Right cardiac atrium (tissue), 5 donors: ENCODE results near the gene CPSF2. TPM values are rescaled to one million over a fixed set of nuclear protein-coding genes. Genes with fewer than 3 reads are reported as not detected.

Experiments
- ATAC-seq, 2 donors: fragments of 200-7000 bp; cut with Tn5 transposase; one replicate each; pipeline versions ENCODE4 v1.8.0 to v1.9.1; 2020; ENCODE audit warnings: moderate library complexity in 2 of 2, mild to moderate bottlenecking in 1 of 2
- DNase-seq, 3 donors: peaks; one replicate each; pipeline ENCODE4 v3.0.0-alpha.2; 2020
- H3K27ac ChIP-seq: one replicate; pipeline ENCODE4 v1.5.1; 2013; ENCODE audit warnings: mild to moderate bottlenecking, low read length, control low read depth, moderate library complexity
- H3K27me3 ChIP-seq: one replicate; pipeline ENCODE4 v1.6.1; 2013; ENCODE audit not compliant: control insufficient read depth, insufficient read depth
- H3K4me1 ChIP-seq: one replicate; pipeline ENCODE4 v1.6.1; 2013; ENCODE audit warnings: low read length; ENCODE audit not compliant: control insufficient read depth, insufficient read depth
- H3K4me3 ChIP-seq: one replicate; pipeline ENCODE4 v1.5.1; 2013; ENCODE audit warnings: low read length, control low read depth
- H3K9me3 ChIP-seq: one replicate; pipeline ENCODE4 v1.6.1; 2013; ENCODE audit warnings: low read length; ENCODE audit not compliant: control insufficient read depth
- WGBS: extraction: QIAGEN DNeasy Blood & Tissue Kit; methylation state at CpG from one replicate; pipeline ENCODE4 v1.1.7; 2013; 5-methylcytosine and 5-hydroxymethylcytosine counted together
- intact Hi-C, 4 donors: fragments of 100-400 bp; cut with DNase I; formaldehyde crosslinking; loops; one replicate each; pipeline versions ENCODE4 v1.11.0 to v1.14.0; 2022 to 2023
- polyA plus RNA-seq: library from polyadenylated mRNA; stranded (reverse); fragments of 200-250 nt; gene quantifications from one replicate; pipeline ENCODE4 v1.2.3, GENCODE V29; 2013
- total RNA-seq, 4 donors: library from RNA; stranded (reverse); fragmentation: NEBNext Ultra II Directional; extraction: Animal tissue kit (Norgen Biotek cat#: 25700); gene quantifications; one replicate each; pipeline ENCODE4 v1.2.1, GENCODE V29; 2021
- donor health status: healthy with polysubstance abuse.
- donor health status: DM: no; HTN: yes; CAD: no.
- donor health status: DM: no; HTN: no; CAD: no.
- donor health status: DM: no; HTN: yes; CAD: no; lungs with severe emphysema.
- donor health status: DM: yes; HTN: yes; CAD: no.

Gene CPSF2
- total and polyA plus RNA-seq, 5 donors = 9.3 to 51.1 (median 39.6) TPM

- Histone ChIP-seq H3K4me3 (no peak overlapping the region), H3K4me1 (peaks cover 4% of the 10 kb centered on the region), H3K27ac (no peak overlapping the region), H3K9me3 (no peaks in the 10 kb centered on the region), H3K27me3 (no peaks in the 10 kb centered on the region)
- intact Hi-C loops = no loop called here
- WGBS = 23% methylated on average over 11 of the region's 11 CpGs
- DNase-seq (no peak), ATAC-seq (no peak)
Measured at GRCh38 chr14:92108345-92109254, 13.2 kb upstream of the CPSF2 start.

GRCh38 chr14:92109490-92109889 is 12.3 kb upstream of the CPSF2 start:
- intact Hi-C loops = no loop called here
- 79% methylated on average over 5 of the region's 5 CpGs for WGBS

GRCh38 chr14:92121207-92121669 is 531 bp upstream of the CPSF2 start:
- peak; percentile 58 to 71 for ATAC-seq
- intact Hi-C loops = no loop called here
- Histone ChIP-seq H3K4me3 (peak overlapping the region; percentile 50), H3K9me3 (no peaks in the 10 kb centered on the region), H3K27ac (peak overlapping the region; percentile 96), H3K27me3 (no peaks in the 10 kb centered on the region), H3K4me1 (no peaks in the 10 kb centered on the region)
- peak; percentile 56 to 85 (median 80) for DNase-seq
- WGBS = under 1% methylated on average over 36 of the region's 36 CpGs

More at GRCh38 chr14:92109490-92109889, 12.3 kb upstream of the CPSF2 start:
- Histone ChIP-seq H3K9me3 (no peaks in the 10 kb centered on the region), H3K4me3 (no peak overlapping the region), H3K27ac (no peak overlapping the region), H3K4me1 (peaks cover 2% of the 10 kb centered on the region), H3K27me3 (no peaks in the 10 kb centered on the region)
- no peak for ATAC-seq
- no peak for DNase-seq

DNA sequence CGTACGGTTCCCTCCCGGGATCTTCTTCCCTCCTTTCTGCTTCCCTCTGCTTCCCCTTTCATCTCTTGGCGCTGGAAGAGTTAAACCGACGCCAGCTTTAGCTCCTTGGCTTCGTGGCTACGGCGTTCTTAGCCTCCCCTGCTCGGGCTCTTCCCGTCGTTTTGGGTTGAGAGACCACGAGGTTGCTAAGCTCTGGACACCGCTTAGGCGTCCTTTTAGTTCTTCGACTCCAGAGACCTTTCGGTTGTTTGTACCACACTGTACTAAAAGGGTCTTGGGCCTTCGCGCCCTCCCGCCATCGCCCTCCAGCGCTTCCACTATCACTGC is 545 bp downstream of the CPSF2 start:
- H3K4me1 ChIP-seq = no peaks in the 10 kb centered on the region
- WGBS = 0% methylated on average over 22 of the region's 22 CpGs

DNA sequence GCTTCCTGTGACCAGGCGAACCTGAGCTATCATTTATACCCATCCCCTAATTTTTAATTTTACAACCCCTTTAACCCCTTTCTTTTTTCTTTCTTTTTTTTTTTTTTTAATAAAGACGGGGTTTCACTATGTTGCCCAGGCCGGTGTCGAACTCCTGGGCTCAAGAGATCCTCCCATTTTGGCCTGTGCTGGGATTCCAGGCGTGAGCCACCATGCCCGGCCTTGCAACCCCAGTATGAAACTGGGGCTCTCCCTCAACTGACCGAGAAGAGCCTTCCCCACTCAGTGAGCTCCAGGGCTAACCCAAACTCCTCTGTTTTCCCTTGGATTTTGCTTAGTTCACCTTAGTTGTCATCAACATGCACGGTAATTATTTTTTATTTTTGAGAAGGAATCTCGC is 992 bp downstream of the CPSF2 start:
- no peak for DNase-seq
- H3K27me3 ChIP-seq = no peaks in the 10 kb centered on the region
- intact Hi-C loops = no loop called here
- no peaks in the 10 kb centered on the region for H3K4me1 ChIP-seq
- ATAC-seq = no peak
- 37% methylated on average over 9 of the region's 9 CpGs for WGBS
- peak overlapping the region; percentile 96 for H3K27ac ChIP-seq
- peak overlapping the region; percentile 50 for H3K4me3 ChIP-seq
- no peaks in the 10 kb centered on the region for H3K9me3 ChIP-seq

More for the DNA sequence above, 545 bp downstream of the CPSF2 start:
- intact Hi-C loops = no loop called here
- peak in 1 of 3 donors; percentile 53 for DNase-seq
- no peaks in the 10 kb centered on the region for H3K27me3 ChIP-seq
- ATAC-seq = peak; percentile 35 to 37
- peak overlapping the region; percentile 96 for H3K27ac ChIP-seq
- peak overlapping the region; percentile 50 for H3K4me3 ChIP-seq
- no peaks in the 10 kb centered on the region for H3K9me3 ChIP-seq

DNA sequence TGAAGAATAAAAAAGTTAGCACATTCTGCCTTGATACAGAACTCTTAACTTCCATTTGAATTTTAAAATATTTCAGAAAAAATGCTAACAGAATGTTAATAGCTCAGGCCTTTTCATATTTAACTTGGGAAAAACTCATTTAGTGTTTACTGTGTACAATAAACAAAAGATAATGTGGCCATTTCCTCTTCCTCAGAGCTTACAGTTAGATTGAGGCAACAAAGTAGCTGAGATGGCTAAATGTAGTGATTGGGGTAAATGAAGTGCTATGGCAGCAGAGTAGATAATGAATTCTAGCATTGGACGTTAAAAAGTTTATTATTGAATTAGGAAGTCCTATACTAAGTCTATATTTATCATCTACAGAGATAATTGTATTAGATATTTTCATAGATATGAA is 12.7 kb downstream of the CPSF2 start:
- DNase-seq = no peak
- no peak for ATAC-seq
- H3K9me3 ChIP-seq = no peaks in the 10 kb centered on the region
- no peaks in the 10 kb centered on the region for H3K27me3 ChIP-seq
- H3K27ac ChIP-seq = no peak overlapping the region
- intact Hi-C loops = loop anchor here in 1 of 4 donors (5.0 kb wide), 1 partner anchor 548 kb away; no protein-coding TSS in a partner anchor
- H3K4me3 ChIP-seq = no peak overlapping the region
- 63% methylated on average over 1 of the region's 1 CpG for WGBS
- H3K4me1 ChIP-seq = no peaks in the 10 kb centered on the region

GRCh38 chr14:92135269-92135668 is 13.5 kb downstream of the CPSF2 start:
- WGBS = 40% methylated on average over 1 of the region's 1 CpG
- no peaks in the 10 kb centered on the region for H3K4me1 ChIP-seq
- no peak overlapping the region for H3K4me3 ChIP-seq
- ATAC-seq (no peak), DNase-seq (no peak)
- H3K9me3 ChIP-seq = no peaks in the 10 kb centered on the region
- no peak overlapping the region for H3K27ac ChIP-seq
- H3K27me3 ChIP-seq = no peaks in the 10 kb centered on the region
- intact Hi-C loops = no loop called here

- DNase-seq (no peak), ATAC-seq (no peak)
- Histone ChIP-seq H3K4me1 (no peaks in the 10 kb centered on the region), H3K9me3 (no peaks in the 10 kb centered on the region), H3K27me3 (no peaks in the 10 kb centered on the region), H3K4me3 (no peak overlapping the region), H3K27ac (no peak overlapping the region)
- 56% methylated on average over 4 of the region's 4 CpGs for WGBS
- intact Hi-C loops = no loop called here
Measured at GRCh38 chr14:92143309-92143708, 21.5 kb downstream of the CPSF2 start.

- Histone ChIP-seq H3K9me3 (no peaks in the 10 kb centered on the region), H3K27me3 (no peaks in the 10 kb centered on the region), H3K27ac (no peak overlapping the region), H3K4me1 (no peaks in the 10 kb centered on the region), H3K4me3 (no peak overlapping the region)
- intact Hi-C loops = no loop called here
- no peak for DNase-seq
- no peak for ATAC-seq
- 82% methylated on average over 3 of the region's 3 CpGs for WGBS
Measured at GRCh38 chr14:92143962-92144361, 22.2 kb downstream of the CPSF2 start.

GRCh38 chr14:92144708-92145107 is 22.9 kb downstream of the CPSF2 start:
- Histone ChIP-seq H3K27me3 (no peaks in the 10 kb centered on the region), H3K9me3 (no peaks in the 10 kb centered on the region), H3K27ac (no peak overlapping the region), H3K4me1 (no peaks in the 10 kb centered on the region), H3K4me3 (no peak overlapping the region)
- WGBS = 88% methylated on average over 2 of the region's 2 CpGs
- DNase-seq = no peak
- intact Hi-C loops = no loop called here
- no peak for ATAC-seq

- Histone ChIP-seq H3K4me3 (no peak overlapping the region), H3K27ac (no peak overlapping the region), H3K9me3 (no peaks in the 10 kb centered on the region), H3K4me1 (no peaks in the 10 kb centered on the region), H3K27me3 (no peaks in the 10 kb centered on the region)
- ATAC-seq = no peak
- intact Hi-C loops = loop anchor here in 1 of 4 donors (10.0 kb wide), 1 partner anchor 301 kb away; no protein-coding TSS in a partner anchor
- 97% methylated on average over 1 of the region's 1 CpG for WGBS
- no peak for DNase-seq
Measured at GRCh38 chr14:92153581-92153980, 31.8 kb downstream of the CPSF2 start.
